AG08395 (cell line): Measurements from ENCODE around the gene ZNF292.
A peak's percentile ranks its signal among the peaks of the same experiment; 100 is the strongest.
"Not testable (repeated sequence)": the region's sequence is repeated elsewhere in the genome, so short reads cannot be mapped to it uniquely, and the experiment has no call there.

Source experiments
- DNase-seq: peaks from one replicate; pipeline ENCODE4 v3.0.0; 2012; ENCODE audit warnings: mixed read lengths, low spot score

The ZNF292 gene

GRCh38 chr6:87164004-87164403 lies 8.6 kb downstream of the ZNF292 start:
- DNase-seq, result no peak

- no peak for DNase-seq
These were observed 9.1 kb downstream of the ZNF292 start for GRCh38 chr6:87164506-87164905.

- DNase-seq, result no peak
These were observed 9.8 kb downstream of the ZNF292 start for GRCh38 chr6:87165185-87165584.

- DNase-seq, result no peak
These were observed 16.7 kb downstream of the ZNF292 start for GRCh38 chr6:87171938-87172633.

- no peak for DNase-seq
These were observed 18.8 kb downstream of the ZNF292 start for GRCh38 chr6:87174078-87174579.

- no peak for DNase-seq
These were observed 21.1 kb downstream of the ZNF292 start for GRCh38 chr6:87176493-87176892.

- DNase-seq, result no peak
These were observed 24.9 kb downstream of the ZNF292 start for GRCh38 chr6:87180105-87180728.

GRCh38 chr6:87181903-87182302 lies 26.5 kb downstream of the ZNF292 start:
- no peak for DNase-seq

- no peak for DNase-seq
These were observed 27.0 kb downstream of the ZNF292 start for GRCh38 chr6:87182321-87182720.

- DNase-seq, result no peak
These were observed 27.6 kb downstream of the ZNF292 start for GRCh38 chr6:87182940-87183339.

- DNase-seq, result peak; percentile 39
These were observed 28.3 kb downstream of the ZNF292 start for GRCh38 chr6:87183687-87184086.

- no peak for DNase-seq
These were observed 29.4 kb downstream of the ZNF292 start for GRCh38 chr6:87184762-87185250.

- DNase-seq, result no peak
These were observed 41.0 kb downstream of the ZNF292 start for GRCh38 chr6:87196275-87196842.

- no peak for DNase-seq
These were observed 42.2 kb downstream of the ZNF292 start for GRCh38 chr6:87197547-87197946.

GRCh38 chr6:87198022-87198810 lies 42.9 kb downstream of the ZNF292 start:
- not testable (repeated sequence) for DNase-seq

GRCh38 chr6:87199787-87200186 lies 44.4 kb downstream of the ZNF292 start:
- DNase-seq, result no peak

GRCh38 chr6:87200469-87201175 lies 45.3 kb downstream of the ZNF292 start:
- no peak for DNase-seq

GRCh38 chr6:87203448-87204023 lies 48.2 kb downstream of the ZNF292 start:
- DNase-seq, result no peak

- no peak for DNase-seq
These were observed 54.4 kb downstream of the ZNF292 start for GRCh38 chr6:87209812-87210211.

GRCh38 chr6:87210979-87211378 lies 55.6 kb downstream of the ZNF292 start:
- no peak for DNase-seq

- DNase-seq, result no peak
These were observed 57.2 kb downstream of the ZNF292 start for GRCh38 chr6:87212596-87212995.
